ENCODE data around the gene LRRC74A.

Gene LRRC74A

DNA sequence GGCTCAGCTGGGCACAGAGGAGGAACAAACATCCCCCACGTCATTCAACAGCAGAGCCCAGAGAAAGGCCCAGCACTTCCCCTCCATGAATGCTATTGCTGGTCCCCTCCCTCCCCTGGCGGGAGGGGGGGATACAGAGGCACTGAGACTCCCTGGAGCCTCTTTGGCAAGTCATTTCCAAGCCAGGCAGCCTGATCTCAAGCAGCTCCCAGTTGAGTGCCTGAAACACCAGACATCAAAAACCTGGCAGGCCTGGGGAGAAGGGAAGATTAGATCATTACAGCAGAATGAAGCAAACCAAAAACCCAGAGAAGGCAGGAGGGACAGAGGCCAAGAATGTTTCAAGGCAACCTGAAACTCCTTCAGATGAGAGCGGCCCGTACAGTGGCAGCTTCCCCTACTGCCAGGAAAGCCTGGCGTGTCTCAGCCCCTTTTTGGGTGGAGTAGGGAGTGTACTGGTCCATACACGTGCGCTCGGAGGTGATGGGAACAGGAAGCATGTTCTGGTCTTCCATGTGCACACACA, 92.1 kb downstream of the LRRC74A start:
- DNase-seq (ENCODE audit: low read depth in 2 of 2, low spot score in 1 of 2), result no peak

DNA sequence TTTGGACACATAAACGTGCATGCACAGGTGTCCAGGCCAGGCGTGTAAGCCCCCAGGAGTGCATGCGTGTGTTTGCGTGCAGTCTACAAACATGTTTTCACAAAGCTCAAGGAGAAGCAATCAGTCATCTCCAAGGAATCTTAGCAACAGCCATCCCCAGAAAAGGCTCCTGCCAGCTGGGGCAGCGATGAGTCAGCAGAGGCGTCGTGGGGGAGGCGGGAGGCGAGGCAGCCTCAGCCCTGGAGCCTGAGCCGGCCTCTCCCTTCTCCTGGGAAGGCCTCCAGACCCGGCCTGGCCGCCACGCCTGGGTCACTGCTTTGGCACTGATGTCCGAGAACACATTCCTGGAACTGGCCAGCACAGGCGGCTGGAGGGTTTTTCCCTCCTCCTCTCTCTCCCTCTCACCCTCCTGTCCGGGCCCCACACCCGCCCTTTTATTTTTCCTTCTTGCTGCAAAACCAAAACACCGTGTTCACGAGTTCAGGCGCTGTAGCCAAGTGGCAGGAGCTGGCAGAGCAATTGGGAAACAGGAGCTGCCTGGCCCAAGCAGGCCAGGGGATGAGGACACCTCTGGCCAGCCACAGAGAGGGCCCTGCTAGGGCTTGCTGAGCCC, 92.7 kb downstream of the LRRC74A start:
- DNase-seq (ENCODE audit: low read depth in 2 of 2, low spot score in 1 of 2), result no peak

All from stimulated activated CD8-positive, alpha-beta memory T cell treated with anti-CD3 and anti-CD28 coated beads, Interleukin-4, amount 100 ng/mL, for 1 hour (primary cell).